Measurements from ENCODE around the gene CAMKK2. TPM values are rescaled to one million over a fixed set of nuclear protein-coding genes. Genes with fewer than 3 reads are reported as not detected.

Gene CAMKK2
- polyA plus RNA-seq, 1 of the 3 experiments (the other 2 are of a cell fraction) = 23.6 TPM

- ChIA-PET CTCF (interaction anchor here (1.2 to 12.4 kb wide), 3 partner anchors 11 to 126 kb away, joined by 3 to 192 read pairs (median 4); no protein-coding TSS in a partner anchor), POLR2A (interaction anchor here (0.6 kb wide), 1 partner anchor 11 kb away, joined by 3 read pairs; no protein-coding TSS in a partner anchor)
- no peak for DNase-seq
- no peak overlapping the region for H3K4me3 ChIP-seq (ENCODE audit: low read depth in 2 of 2, low read length in 1 of 2)
- H3K9me2 ChIP-seq = no peaks in the 10 kb centered on the region
- H2AFZ ChIP-seq (ENCODE audit: low read depth) = no peak overlapping the region
- H3K4me2 ChIP-seq = no peak overlapping the region
- H3K27ac ChIP-seq (ENCODE audit: low read depth in 2 of 2, low read length in 1 of 2) = peak overlapping the region in 1 of 2 experiments; percentile 83; a peak in 2 of 4 replicates
- no peak overlapping the region for H3K9ac ChIP-seq
- TF ChIP-seq, protein P1, sequence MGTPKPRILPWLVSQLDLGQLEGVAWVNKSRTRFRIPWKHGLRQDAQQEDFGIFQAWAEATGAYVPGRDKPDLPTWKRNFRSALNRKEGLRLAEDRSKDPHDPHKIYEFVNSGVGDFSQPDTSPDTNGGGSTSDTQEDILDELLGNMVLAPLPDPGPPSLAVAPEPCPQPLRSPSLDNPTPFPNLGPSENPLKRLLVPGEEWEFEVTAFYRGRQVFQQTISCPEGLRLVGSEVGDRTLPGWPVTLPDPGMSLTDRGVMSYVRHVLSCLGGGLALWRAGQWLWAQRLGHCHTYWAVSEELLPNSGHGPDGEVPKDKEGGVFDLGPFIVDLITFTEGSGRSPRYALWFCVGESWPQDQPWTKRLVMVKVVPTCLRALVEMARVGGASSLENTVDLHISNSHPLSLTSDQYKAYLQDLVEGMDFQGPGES (IDR thresholded peaks at IDR 0.05; ENCODE audit: low read depth, low read length) = no peak
- TF ChIP-seq EZH2phosphoT487 (IDR thresholded peaks at IDR 0.05; ENCODE audit: borderline replicate concordance, low read depth) (no peak), GATA2 (CRISPR knock-in tag; IDR thresholded peaks at IDR 0.05) (no peak), SMC3 (IDR thresholded peaks at IDR 0.05; ENCODE audit: low read depth, low read length) (no peak), JUND (IDR thresholded peaks at IDR 0.05) (no peak), ELF1 (IDR thresholded peaks at IDR 0.05) (no peak), NRF1 (IDR thresholded peaks at IDR 0.05; ENCODE audit: low read depth, low read length) (no peak), FOXJ3 (CRISPR knock-in tag; IDR thresholded peaks at IDR 0.05) (no peak), NFIC (IDR thresholded peaks at IDR 0.05; ENCODE audit: borderline replicate concordance) (no peak), PBX3 (IDR thresholded peaks at IDR 0.05) (no peak)
- TF ChIP-seq, protein P2, sequence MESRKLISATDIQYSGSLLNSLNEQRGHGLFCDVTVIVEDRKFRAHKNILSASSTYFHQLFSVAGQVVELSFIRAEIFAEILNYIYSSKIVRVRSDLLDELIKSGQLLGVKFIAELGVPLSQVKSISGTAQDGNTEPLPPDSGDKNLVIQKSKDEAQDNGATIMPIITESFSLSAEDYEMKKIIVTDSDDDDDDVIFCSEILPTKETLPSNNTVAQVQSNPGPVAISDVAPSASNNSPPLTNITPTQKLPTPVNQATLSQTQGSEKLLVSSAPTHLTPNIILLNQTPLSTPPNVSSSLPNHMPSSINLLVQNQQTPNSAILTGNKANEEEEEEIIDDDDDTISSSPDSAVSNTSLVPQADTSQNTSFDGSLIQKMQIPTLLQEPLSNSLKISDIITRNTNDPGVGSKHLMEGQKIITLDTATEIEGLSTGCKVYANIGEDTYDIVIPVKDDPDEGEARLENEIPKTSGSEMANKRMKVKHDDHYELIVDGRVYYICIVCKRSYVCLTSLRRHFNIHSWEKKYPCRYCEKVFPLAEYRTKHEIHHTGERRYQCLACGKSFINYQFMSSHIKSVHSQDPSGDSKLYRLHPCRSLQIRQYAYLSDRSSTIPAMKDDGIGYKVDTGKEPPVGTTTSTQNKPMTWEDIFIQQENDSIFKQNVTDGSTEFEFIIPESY (IDR thresholded peaks at IDR 0.05; ENCODE audit: borderline replicate concordance, low read depth) = no peak
- no peaks in the 10 kb centered on the region for H3K9me3 ChIP-seq
- 91% methylated on average over 4 of the region's 4 CpGs for WGBS (ENCODE audit: low lambda C conversion rate)
- peaks cover 60 to 76% of the 10 kb centered on the region in 2 experiments for H3K36me3 ChIP-seq (replicated peaks in 1 of 2; ENCODE audit: control insufficient read depth in 1 of 2, insufficient read depth in 2 of 2, low read length in 1 of 2)
- no peaks in the 10 kb centered on the region for H4K20me1 ChIP-seq (ENCODE audit: insufficient read depth)
- no peaks in the 10 kb centered on the region for H3K27me3 ChIP-seq (ENCODE audit: insufficient read depth)
- peaks cover 0 to 24% of the 10 kb centered on the region in 2 experiments; a peak in 2 of 4 replicates for H3K4me1 ChIP-seq (ENCODE audit: control insufficient read depth in 1 of 2, insufficient read depth in 2 of 2, low read depth in 1 of 2, low read length in 1 of 2)
- no peaks in the 10 kb centered on the region for H3K79me2 ChIP-seq (ENCODE audit: insufficient read depth)
- H3F3A ChIP-seq (replicated peaks; ENCODE audit: insufficient read depth) = no peaks in the 10 kb centered on the region
Measured at GRCh38 chr12:121328620-121329019, 32.1 kb upstream of the CAMKK2 start.

DNA sequence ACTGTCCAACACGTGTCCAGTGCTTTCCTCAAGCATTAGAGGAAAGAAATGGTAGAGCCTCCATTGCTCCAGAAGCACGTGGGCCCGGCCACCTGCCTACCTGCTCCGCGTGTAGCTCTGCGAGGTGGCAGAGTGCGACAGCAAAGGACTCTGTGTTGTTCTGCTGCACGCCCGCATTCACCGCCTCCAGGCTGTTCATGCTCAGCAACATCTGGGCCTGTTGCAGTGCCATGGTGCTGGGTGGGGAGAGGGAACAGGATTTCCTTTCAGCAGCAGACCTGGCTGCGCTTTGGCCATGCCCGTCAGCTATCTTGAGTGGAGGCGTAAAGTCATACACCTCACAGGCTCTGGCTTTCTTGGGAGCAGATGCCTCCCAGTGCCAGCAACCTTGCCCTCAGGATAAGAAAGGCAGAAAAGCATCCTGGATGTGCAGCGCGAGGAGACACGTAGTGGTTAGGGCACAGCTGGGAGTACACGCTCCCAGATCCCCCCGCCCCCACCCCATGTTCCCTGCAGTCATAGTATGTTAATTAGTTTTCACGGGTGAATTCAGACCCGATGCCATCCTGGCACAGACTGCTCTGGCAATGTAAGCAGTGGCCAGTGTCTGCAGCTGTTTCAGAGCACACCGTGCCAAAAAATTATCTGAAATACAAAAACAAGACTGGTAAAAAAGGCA, 30.6 kb upstream of the CAMKK2 start:
- peaks cover 57 to 65% of the 10 kb centered on the region in 2 experiments for H3K36me3 ChIP-seq (replicated peaks in 1 of 2; ENCODE audit: control insufficient read depth in 1 of 2, insufficient read depth in 2 of 2, low read length in 1 of 2)
- H4K20me1 ChIP-seq (ENCODE audit: insufficient read depth) = no peaks in the 10 kb centered on the region
- peak overlapping the region in 1 of 2 experiments; percentile 83; a peak in 2 of 4 replicates for H3K27ac ChIP-seq (ENCODE audit: low read depth in 2 of 2, low read length in 1 of 2)
- H3K4me2 ChIP-seq = no peak overlapping the region
- no peak overlapping the region; a peak in 1 of 4 replicates for H3K4me3 ChIP-seq (ENCODE audit: low read depth in 2 of 2, low read length in 1 of 2)
- POLR2A ChIA-PET = interaction anchor here (1.7 kb wide), 1 partner anchor 74 kb away, joined by 6 read pairs; the partner anchor contains the start of gene RNF34
- no peak overlapping the region for H2AFZ ChIP-seq (ENCODE audit: low read depth)
- H3K9ac ChIP-seq = no peak overlapping the region
- H3K9me3 ChIP-seq = no peaks in the 10 kb centered on the region
- no peaks in the 10 kb centered on the region for H3F3A ChIP-seq (replicated peaks; ENCODE audit: insufficient read depth)
- no peaks in the 10 kb centered on the region for H3K9me2 ChIP-seq
- CTCF ChIA-PET = interaction anchor here (4.5 to 12.4 kb wide), 2 partner anchors 8 to 117 kb away, joined by 22 to 192 read pairs; no protein-coding TSS in a partner anchor
- H3K27me3 ChIP-seq (ENCODE audit: insufficient read depth) = no peaks in the 10 kb centered on the region
- 80% methylated on average over 21 of the region's 21 CpGs for WGBS (ENCODE audit: low lambda C conversion rate)
- peak; percentile 79 for DNase-seq
- H3K4me1 ChIP-seq (ENCODE audit: control insufficient read depth in 1 of 2, insufficient read depth in 2 of 2, low read depth in 1 of 2, low read length in 1 of 2) = peaks cover 0 to 24% of the 10 kb centered on the region in 2 experiments; a peak in 2 of 4 replicates
- H3K79me2 ChIP-seq (ENCODE audit: insufficient read depth) = no peaks in the 10 kb centered on the region
- no peak for TF ChIP-seq YY1 (IDR thresholded peaks at IDR 0.05; ENCODE audit: low read depth)
- TF ChIP-seq, protein P3, sequence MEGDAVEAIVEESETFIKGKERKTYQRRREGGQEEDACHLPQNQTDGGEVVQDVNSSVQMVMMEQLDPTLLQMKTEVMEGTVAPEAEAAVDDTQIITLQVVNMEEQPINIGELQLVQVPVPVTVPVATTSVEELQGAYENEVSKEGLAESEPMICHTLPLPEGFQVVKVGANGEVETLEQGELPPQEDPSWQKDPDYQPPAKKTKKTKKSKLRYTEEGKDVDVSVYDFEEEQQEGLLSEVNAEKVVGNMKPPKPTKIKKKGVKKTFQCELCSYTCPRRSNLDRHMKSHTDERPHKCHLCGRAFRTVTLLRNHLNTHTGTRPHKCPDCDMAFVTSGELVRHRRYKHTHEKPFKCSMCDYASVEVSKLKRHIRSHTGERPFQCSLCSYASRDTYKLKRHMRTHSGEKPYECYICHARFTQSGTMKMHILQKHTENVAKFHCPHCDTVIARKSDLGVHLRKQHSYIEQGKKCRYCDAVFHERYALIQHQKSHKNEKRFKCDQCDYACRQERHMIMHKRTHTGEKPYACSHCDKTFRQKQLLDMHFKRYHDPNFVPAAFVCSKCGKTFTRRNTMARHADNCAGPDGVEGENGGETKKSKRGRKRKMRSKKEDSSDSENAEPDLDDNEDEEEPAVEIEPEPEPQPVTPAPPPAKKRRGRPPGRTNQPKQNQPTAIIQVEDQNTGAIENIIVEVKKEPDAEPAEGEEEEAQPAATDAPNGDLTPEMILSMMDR (IDR thresholded peaks at IDR 0.05) = no peak
- peak; percentile 78 for TF ChIP-seq CHD2 (IDR thresholded peaks at IDR 0.05; ENCODE audit: low read length, partially characterized antibody)
- TF ChIP-seq, protein P4, sequence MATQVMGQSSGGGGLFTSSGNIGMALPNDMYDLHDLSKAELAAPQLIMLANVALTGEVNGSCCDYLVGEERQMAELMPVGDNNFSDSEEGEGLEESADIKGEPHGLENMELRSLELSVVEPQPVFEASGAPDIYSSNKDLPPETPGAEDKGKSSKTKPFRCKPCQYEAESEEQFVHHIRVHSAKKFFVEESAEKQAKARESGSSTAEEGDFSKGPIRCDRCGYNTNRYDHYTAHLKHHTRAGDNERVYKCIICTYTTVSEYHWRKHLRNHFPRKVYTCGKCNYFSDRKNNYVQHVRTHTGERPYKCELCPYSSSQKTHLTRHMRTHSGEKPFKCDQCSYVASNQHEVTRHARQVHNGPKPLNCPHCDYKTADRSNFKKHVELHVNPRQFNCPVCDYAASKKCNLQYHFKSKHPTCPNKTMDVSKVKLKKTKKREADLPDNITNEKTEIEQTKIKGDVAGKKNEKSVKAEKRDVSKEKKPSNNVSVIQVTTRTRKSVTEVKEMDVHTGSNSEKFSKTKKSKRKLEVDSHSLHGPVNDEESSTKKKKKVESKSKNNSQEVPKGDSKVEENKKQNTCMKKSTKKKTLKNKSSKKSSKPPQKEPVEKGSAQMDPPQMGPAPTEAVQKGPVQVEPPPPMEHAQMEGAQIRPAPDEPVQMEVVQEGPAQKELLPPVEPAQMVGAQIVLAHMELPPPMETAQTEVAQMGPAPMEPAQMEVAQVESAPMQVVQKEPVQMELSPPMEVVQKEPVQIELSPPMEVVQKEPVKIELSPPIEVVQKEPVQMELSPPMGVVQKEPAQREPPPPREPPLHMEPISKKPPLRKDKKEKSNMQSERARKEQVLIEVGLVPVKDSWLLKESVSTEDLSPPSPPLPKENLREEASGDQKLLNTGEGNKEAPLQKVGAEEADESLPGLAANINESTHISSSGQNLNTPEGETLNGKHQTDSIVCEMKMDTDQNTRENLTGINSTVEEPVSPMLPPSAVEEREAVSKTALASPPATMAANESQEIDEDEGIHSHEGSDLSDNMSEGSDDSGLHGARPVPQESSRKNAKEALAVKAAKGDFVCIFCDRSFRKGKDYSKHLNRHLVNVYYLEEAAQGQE (IDR thresholded peaks at IDR 0.05; ENCODE audit: low read depth, low read length) = no peak
- TF ChIP-seq TCF12 (IDR thresholded peaks at IDR 0.05) = no peak
- TF ChIP-seq GATA2 (CRISPR knock-in tag; IDR thresholded peaks at IDR 0.05) = no peak
- no peak for TF ChIP-seq JUND (IDR thresholded peaks at IDR 0.05)
